WTC11 (cell line): ENCODE data around the gene LYPD6B. TPM values are rescaled to one million over a fixed set of nuclear protein-coding genes. Genes with fewer than 3 reads are reported as not detected.
A peak's percentile ranks its signal among the peaks of the same experiment; 100 is the strongest.

Experiments used
- ATAC-seq: fragments of 200-7000 bp; cut with Tn5 transposase; 2 replicates; pipeline ENCODE4 v1.10.0; 2021; ENCODE audit warnings: mild to moderate bottlenecking, moderate library complexity
- CTCF ChIA-PET: fragments of 300-600 bp; sonication (Branson Sonifier 250); formaldehyde crosslinking; loops from one replicate; lab custom pipeline; 2021; ENCODE audit warnings: antibody characterized with exemption; lab: Charles Lee
- POLR2A ChIA-PET: fragments of 350-600 bp; sonication (Branson Sonifier 250); formaldehyde crosslinking; loops from one replicate; lab custom pipeline; 2021; ENCODE audit warnings: antibody characterized with exemption; lab: Charles Lee
- DNase-seq: peaks from one replicate; pipeline ENCODE4 v3.0.0; 2021; ENCODE audit warnings: low spot score
- H3K27ac Mint-ChIP-seq: 2 replicates; pipeline ENCODE4 v1.8.0; 2021; ENCODE audit warnings: mixed read lengths
- H3K27me3 Mint-ChIP-seq: 2 replicates; pipeline ENCODE4 v1.8.0; 2021; ENCODE audit warnings: low read depth, mild to moderate bottlenecking, moderate library complexity, mixed read lengths
- H3K36me3 Mint-ChIP-seq: 2 replicates; pipeline ENCODE4 v1.8.0; 2021; ENCODE audit warnings: mixed read lengths
- H3K4me1 Mint-ChIP-seq: 2 replicates; pipeline ENCODE4 v1.8.0; 2022; ENCODE audit warnings: mixed read lengths
- H3K4me3 Mint-ChIP-seq: 2 replicates; pipeline ENCODE4 v1.8.0; 2021; ENCODE audit warnings: mild to moderate bottlenecking, moderate library complexity, mixed read lengths
- H3K9me3 Mint-ChIP-seq: 2 replicates; pipeline ENCODE4 v1.8.0; 2021; ENCODE audit warnings: mixed read lengths
- HMGA2 ChIP-seq: fragments of 250-450 bp; sonication (Bioruptor Pico); IDR thresholded peaks from 2 replicates; pipeline ENCODE4 v1.4.0; 2021; ENCODE audit warnings: mild to moderate bottlenecking, moderate library complexity
- KAT7 ChIP-seq: sonication (generic); formaldehyde crosslinking; IDR thresholded peaks from 2 replicates; pipeline ENCODE4 v1.8.1; 2023; ENCODE audit warnings: missing genetic modification reagents, mild to moderate bottlenecking, borderline replicate concordance
- SMAD4 ChIP-seq: sonication (generic); formaldehyde crosslinking; IDR thresholded peaks from 2 replicates; pipeline ENCODE4 v1.8.0; 2022; ENCODE audit warnings: mild to moderate bottlenecking, missing genetic modification reagents
- total RNA-seq: library from RNA; stranded (reverse); gene quantifications from 3 replicates; pipeline ENCODE4 v1.2.3, GENCODE V29; 2021
- TF ChIP-seq, protein P1 (sequence below): fragments of 250-450 bp; sonication (Bioruptor Pico); IDR thresholded peaks from 2 replicates; pipeline ENCODE4 v1.9.0; 2021; ENCODE audit warnings: moderate library complexity, mild to moderate bottlenecking, inconsistent platforms, borderline replicate concordance
- TF ChIP-seq, protein P2 (sequence below): sonication (generic); formaldehyde crosslinking; IDR thresholded peaks from 2 replicates; pipeline ENCODE4 v1.8.0; 2023; ENCODE audit warnings: mild to moderate bottlenecking, missing genetic modification reagents
- TF ChIP-seq, protein P3 (sequence below): fragments of 250-450 bp; sonication (Bioruptor Pico); IDR thresholded peaks from 2 replicates; pipeline ENCODE4 v1.9.0; 2021; ENCODE audit warnings: mild to moderate bottlenecking
- TF ChIP-seq, protein P4 (sequence below): sonication (generic); formaldehyde crosslinking; conservative IDR thresholded peaks from 2 replicates; pipeline ENCODE4 v1.8.1; 2023; ENCODE audit warnings: mild to moderate bottlenecking, low read depth, missing genetic modification reagents, moderate library complexity
- TF ChIP-seq, protein P5 (sequence below): sonication (generic); formaldehyde crosslinking; IDR thresholded peaks from 2 replicates; pipeline ENCODE4 v1.8.1; 2022; ENCODE audit warnings: low read depth, missing genetic modification reagents, borderline replicate concordance
- TF ChIP-seq, protein P6 (sequence below): sonication (generic); formaldehyde crosslinking; IDR thresholded peaks from 2 replicates; pipeline ENCODE4 v1.8.0; 2022; ENCODE audit warnings: mild to moderate bottlenecking, missing genetic modification reagents
- TF ChIP-seq, protein P7 (sequence below): sonication (generic); formaldehyde crosslinking; IDR thresholded peaks from 2 replicates; pipeline ENCODE4 v1.8.1; 2023; ENCODE audit warnings: mild to moderate bottlenecking, missing genetic modification reagents

LYPD6B gene
- total RNA-seq, 1 experiment from 2014 or later: 1.6 TPM

DNA sequence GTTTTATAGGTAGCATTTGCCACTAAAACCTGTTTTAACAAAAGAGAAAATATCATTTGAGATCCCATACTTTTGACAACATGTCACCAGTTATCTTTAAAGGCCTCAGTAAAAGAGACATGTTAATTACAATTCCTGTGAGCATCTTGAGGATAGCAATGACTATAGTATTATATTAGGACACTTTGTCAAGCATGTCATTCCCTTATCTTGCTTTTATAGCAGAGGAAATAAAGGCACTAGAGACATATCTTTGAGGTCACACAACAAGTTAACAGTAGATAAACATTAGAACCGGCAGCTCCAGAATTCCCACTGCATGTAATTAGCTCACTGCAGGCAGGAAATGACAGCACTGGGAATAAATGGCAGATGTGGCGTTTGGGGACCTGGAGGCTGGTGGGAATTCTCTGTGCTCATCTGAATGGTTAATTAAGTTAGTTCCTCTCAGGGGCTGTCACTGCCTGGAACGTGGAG lies 25.9 kb downstream of the LYPD6B start:
- POLR2A ChIA-PET: no interaction called here
- Mint-ChIP-seq H3K4me3 (no peak overlapping the region), H3K4me1 (peaks cover 16% of the 10 kb centered on the region), H3K9me3 (peaks cover 5% of the 10 kb centered on the region; the same call in 1 of the 2 replicates), H3K27ac (no peak overlapping the region), H3K27me3 (no peaks in the 10 kb centered on the region), H3K36me3 (no peaks in the 10 kb centered on the region)
- CTCF ChIA-PET: interaction anchor here (1.5 kb wide), 1 partner anchor 47 kb away, joined by 4 read pairs; no protein-coding TSS in a partner anchor
- DNase-seq (no peak), ATAC-seq (no peak)
- TF ChIP-seq, protein P1, sequence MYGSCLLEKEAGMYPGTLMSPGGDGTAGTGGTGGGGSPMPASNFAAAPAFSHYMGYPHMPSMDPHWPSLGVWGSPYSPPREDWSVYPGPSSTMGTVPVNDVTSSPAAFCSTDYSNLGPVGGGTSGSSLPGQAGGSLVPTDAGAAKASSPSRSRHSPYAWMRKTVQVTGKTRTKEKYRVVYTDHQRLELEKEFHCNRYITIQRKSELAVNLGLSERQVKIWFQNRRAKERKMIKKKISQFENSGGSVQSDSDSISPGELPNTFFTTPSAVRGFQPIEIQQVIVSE (CRISPR knock-in tag): 0 out of 2 replicates have a peak, but pooled peaks have one; percentile 34
- TF ChIP-seq HMGA2 (CRISPR knock-in tag): no peak

DNA sequence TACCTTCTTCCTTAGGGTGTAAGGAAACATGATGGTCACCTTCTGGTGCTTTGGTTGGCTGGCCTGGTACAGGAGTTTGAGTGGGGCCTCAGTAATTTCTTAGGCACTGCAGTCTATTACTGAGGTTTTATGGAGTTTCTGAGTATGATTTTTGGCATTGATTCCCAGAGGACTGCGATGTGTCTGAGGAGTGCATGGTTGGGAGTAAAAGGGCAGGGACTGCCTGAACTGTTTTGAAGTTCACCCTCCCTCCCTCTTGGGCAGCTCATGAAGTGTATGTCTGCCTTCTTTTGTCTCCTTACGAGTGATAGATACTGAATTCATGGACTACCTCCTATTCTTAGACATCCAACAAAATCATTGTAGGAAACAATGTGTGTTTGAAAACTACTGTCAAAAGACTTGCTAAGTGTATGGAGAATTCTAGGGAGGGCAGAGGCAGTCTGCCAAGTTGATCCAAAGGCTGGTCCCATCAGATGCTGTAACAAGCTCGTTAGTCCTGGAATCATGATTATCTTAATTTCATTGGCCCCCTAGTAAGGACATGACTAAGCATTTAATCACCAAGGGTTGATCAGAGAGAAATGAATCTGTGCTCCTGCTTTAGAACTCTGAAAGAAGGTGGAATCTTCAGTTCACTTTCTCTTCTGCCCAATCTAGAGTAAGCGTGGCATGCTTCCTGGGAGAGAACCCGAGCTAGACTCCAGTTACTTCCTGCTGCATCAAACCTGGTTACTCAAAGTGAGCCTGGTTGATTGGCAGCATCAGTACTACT lies 26.5 kb downstream of the LYPD6B start:
- peaks cover 13% of the 10 kb centered on the region for H3K4me1 Mint-ChIP-seq
- POLR2A ChIA-PET: no interaction called here
- no peak overlapping the region for H3K4me3 Mint-ChIP-seq
- ATAC-seq (no peak), DNase-seq (no peak)
- TF ChIP-seq, protein P2, sequence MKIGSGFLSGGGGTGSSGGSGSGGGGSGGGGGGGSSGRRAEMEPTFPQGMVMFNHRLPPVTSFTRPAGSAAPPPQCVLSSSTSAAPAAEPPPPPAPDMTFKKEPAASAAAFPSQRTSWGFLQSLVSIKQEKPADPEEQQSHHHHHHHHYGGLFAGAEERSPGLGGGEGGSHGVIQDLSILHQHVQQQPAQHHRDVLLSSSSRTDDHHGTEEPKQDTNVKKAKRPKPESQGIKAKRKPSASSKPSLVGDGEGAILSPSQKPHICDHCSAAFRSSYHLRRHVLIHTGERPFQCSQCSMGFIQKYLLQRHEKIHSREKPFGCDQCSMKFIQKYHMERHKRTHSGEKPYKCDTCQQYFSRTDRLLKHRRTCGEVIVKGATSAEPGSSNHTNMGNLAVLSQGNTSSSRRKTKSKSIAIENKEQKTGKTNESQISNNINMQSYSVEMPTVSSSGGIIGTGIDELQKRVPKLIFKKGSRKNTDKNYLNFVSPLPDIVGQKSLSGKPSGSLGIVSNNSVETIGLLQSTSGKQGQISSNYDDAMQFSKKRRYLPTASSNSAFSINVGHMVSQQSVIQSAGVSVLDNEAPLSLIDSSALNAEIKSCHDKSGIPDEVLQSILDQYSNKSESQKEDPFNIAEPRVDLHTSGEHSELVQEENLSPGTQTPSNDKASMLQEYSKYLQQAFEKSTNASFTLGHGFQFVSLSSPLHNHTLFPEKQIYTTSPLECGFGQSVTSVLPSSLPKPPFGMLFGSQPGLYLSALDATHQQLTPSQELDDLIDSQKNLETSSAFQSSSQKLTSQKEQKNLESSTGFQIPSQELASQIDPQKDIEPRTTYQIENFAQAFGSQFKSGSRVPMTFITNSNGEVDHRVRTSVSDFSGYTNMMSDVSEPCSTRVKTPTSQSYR: no peak
- TF ChIP-seq KAT7 (no peak), SMAD4 (no peak)
- TF ChIP-seq, protein P3, sequence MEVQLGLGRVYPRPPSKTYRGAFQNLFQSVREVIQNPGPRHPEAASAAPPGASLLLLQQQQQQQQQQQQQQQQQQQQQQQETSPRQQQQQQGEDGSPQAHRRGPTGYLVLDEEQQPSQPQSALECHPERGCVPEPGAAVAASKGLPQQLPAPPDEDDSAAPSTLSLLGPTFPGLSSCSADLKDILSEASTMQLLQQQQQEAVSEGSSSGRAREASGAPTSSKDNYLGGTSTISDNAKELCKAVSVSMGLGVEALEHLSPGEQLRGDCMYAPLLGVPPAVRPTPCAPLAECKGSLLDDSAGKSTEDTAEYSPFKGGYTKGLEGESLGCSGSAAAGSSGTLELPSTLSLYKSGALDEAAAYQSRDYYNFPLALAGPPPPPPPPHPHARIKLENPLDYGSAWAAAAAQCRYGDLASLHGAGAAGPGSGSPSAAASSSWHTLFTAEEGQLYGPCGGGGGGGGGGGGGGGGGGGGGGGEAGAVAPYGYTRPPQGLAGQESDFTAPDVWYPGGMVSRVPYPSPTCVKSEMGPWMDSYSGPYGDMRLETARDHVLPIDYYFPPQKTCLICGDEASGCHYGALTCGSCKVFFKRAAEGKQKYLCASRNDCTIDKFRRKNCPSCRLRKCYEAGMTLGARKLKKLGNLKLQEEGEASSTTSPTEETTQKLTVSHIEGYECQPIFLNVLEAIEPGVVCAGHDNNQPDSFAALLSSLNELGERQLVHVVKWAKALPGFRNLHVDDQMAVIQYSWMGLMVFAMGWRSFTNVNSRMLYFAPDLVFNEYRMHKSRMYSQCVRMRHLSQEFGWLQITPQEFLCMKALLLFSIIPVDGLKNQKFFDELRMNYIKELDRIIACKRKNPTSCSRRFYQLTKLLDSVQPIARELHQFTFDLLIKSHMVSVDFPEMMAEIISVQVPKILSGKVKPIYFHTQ (CRISPR knock-in tag): no peak
- TF ChIP-seq, protein P4, sequence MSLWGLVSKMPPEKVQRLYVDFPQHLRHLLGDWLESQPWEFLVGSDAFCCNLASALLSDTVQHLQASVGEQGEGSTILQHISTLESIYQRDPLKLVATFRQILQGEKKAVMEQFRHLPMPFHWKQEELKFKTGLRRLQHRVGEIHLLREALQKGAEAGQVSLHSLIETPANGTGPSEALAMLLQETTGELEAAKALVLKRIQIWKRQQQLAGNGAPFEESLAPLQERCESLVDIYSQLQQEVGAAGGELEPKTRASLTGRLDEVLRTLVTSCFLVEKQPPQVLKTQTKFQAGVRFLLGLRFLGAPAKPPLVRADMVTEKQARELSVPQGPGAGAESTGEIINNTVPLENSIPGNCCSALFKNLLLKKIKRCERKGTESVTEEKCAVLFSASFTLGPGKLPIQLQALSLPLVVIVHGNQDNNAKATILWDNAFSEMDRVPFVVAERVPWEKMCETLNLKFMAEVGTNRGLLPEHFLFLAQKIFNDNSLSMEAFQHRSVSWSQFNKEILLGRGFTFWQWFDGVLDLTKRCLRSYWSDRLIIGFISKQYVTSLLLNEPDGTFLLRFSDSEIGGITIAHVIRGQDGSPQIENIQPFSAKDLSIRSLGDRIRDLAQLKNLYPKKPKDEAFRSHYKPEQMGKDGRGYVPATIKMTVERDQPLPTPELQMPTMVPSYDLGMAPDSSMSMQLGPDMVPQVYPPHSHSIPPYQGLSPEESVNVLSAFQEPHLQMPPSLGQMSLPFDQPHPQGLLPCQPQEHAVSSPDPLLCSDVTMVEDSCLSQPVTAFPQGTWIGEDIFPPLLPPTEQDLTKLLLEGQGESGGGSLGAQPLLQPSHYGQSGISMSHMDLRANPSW (CRISPR knock-in tag): no peak
- TF ChIP-seq, protein P5, sequence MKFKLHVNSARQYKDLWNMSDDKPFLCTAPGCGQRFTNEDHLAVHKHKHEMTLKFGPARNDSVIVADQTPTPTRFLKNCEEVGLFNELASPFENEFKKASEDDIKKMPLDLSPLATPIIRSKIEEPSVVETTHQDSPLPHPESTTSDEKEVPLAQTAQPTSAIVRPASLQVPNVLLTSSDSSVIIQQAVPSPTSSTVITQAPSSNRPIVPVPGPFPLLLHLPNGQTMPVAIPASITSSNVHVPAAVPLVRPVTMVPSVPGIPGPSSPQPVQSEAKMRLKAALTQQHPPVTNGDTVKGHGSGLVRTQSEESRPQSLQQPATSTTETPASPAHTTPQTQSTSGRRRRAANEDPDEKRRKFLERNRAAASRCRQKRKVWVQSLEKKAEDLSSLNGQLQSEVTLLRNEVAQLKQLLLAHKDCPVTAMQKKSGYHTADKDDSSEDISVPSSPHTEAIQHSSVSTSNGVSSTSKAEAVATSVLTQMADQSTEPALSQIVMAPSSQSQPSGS (CRISPR knock-in tag): no peak
- TF ChIP-seq, protein P1 (CRISPR knock-in tag): no peak
- TF ChIP-seq, protein P6, sequence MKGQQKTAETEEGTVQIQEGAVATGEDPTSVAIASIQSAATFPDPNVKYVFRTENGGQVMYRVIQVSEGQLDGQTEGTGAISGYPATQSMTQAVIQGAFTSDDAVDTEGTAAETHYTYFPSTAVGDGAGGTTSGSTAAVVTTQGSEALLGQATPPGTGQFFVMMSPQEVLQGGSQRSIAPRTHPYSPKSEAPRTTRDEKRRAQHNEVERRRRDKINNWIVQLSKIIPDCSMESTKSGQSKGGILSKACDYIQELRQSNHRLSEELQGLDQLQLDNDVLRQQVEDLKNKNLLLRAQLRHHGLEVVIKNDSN (CRISPR knock-in tag): no peak
- TF ChIP-seq, protein P7, sequence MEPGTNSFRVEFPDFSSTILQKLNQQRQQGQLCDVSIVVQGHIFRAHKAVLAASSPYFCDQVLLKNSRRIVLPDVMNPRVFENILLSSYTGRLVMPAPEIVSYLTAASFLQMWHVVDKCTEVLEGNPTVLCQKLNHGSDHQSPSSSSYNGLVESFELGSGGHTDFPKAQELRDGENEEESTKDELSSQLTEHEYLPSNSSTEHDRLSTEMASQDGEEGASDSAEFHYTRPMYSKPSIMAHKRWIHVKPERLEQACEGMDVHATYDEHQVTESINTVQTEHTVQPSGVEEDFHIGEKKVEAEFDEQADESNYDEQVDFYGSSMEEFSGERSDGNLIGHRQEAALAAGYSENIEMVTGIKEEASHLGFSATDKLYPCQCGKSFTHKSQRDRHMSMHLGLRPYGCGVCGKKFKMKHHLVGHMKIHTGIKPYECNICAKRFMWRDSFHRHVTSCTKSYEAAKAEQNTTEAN: no peak
- H3K27me3 Mint-ChIP-seq: no peaks in the 10 kb centered on the region
- CTCF ChIA-PET: interaction anchor here (1.0 to 1.5 kb wide), 2 partner anchors 24 to 48 kb away, joined by 3 to 4 read pairs; no protein-coding TSS in a partner anchor
- peaks cover 5% of the 10 kb centered on the region; the same call in 1 of the 2 replicates for H3K9me3 Mint-ChIP-seq
- no peak overlapping the region for H3K27ac Mint-ChIP-seq
- no peaks in the 10 kb centered on the region for H3K36me3 Mint-ChIP-seq
